Thyroid gland (tissue), 4 donors: Measurements from ENCODE around the gene ANKRD33B. TPM values are rescaled to one million over a fixed set of nuclear protein-coding genes. Genes with fewer than 3 reads are reported as not detected.

Experiments used
- DNase-seq, 2 donors: peaks; one replicate each; pipeline ENCODE4 v3.0.0-alpha.2; 2019
- H3K27ac ChIP-seq, 3 donors: fragments of 200-600 bp; sonication (generic); 1 replicate in 2 of 3; 2 replicates in 1 of 3; pipeline ENCODE4 v1.5.1; 2016 to 2019; ENCODE audit warnings: mild to moderate bottlenecking in 1 of 3, moderate library complexity in 1 of 3
- H3K27me3 ChIP-seq: fragments of 200-600 bp; sonication (generic); one replicate; pipeline ENCODE4 v1.5.1; 2019
- H3K36me3 ChIP-seq, 2 donors: fragments of 200-600 bp; sonication (generic); one replicate each; pipeline ENCODE4 v1.5.1; 2016 to 2019
- H3K4me1 ChIP-seq, 2 donors: fragments of 200-600 bp; sonication (generic); one replicate each; pipeline ENCODE4 v1.5.1; 2017 to 2019
- H3K4me3 ChIP-seq, 3 donors: fragments of 200-600 bp; sonication (generic); replicated peaks in 1 of 3; 1 replicate in 2 of 3; 2 replicates in 1 of 3; pipeline ENCODE4 v1.5.1; 2016; ENCODE audit warnings: mild to moderate bottlenecking in 1 of 3
- H3K9me3 ChIP-seq: fragments of 200-600 bp; sonication (generic); one replicate; pipeline ENCODE4 v1.5.1; 2017
- CTCF ChIP-seq, 6 experiments: fragments of 200-600 bp in 3 of 6; fragments of 450-650 bp in 3 of 6; sonication (generic) in 3 of 6; IDR thresholded peaks; one replicate each; pipeline ENCODE4 v1.5.1; 2016 to 2019; ENCODE audit warnings: antibody characterized with exemption in 6 of 6, mild to moderate bottlenecking in 2 of 6, inconsistent platforms in 1 of 6, moderate library complexity in 1 of 6
- POLR2A ChIP-seq, 2 donors: fragments of 450-650 bp; IDR thresholded peaks; one replicate each; pipeline ENCODE4 v1.6.1; 2017; ENCODE audit warnings: antibody characterized with exemption in 2 of 2, mild to moderate bottlenecking in 2 of 2, moderate library complexity in 1 of 2
- WGBS, 2 donors: methylation state at CpG; one replicate each; pipeline ENCODE4 v1.1.5; 2017; 5-methylcytosine and 5-hydroxymethylcytosine counted together
- intact Hi-C: fragments of 100-400 bp; cut with DNase I; formaldehyde crosslinking; loops from one replicate; pipeline ENCODE4 v1.15.1; 2023
- total RNA-seq, 4 donors: library from RNA; depleted of rRNA; stranded (reverse); fragments of >200 nt; gene quantifications; one replicate each; pipeline ENCODE4 v1.2.3, GENCODE V29; 2016

ANKRD33B gene
- total RNA-seq, 4 donors from 2014 or later, result 0.67 to 1.6 (median 1.1) TPM

GRCh38 chr5:10527281-10527950 is 36.5 kb upstream of the ANKRD33B start:
- Histone ChIP-seq H3K27ac (no peak overlapping the region), H3K4me3 (no peak overlapping the region), H3K27me3 (no peaks in the 10 kb centered on the region), H3K4me1 (no peaks in the 10 kb centered on the region), H3K9me3 (no peaks in the 10 kb centered on the region), H3K36me3 (no peaks in the 10 kb centered on the region)
- no peak for TF ChIP-seq POLR2A (IDR thresholded peaks at IDR 0.05)
- no peak for TF ChIP-seq CTCF (IDR thresholded peaks at IDR 0.05)
- intact Hi-C loops, result no loop called here
- 85 to 90% methylated on average over 11 of the region's 11 CpGs for WGBS, 2 donors
- DNase-seq, result no peak

DNA sequence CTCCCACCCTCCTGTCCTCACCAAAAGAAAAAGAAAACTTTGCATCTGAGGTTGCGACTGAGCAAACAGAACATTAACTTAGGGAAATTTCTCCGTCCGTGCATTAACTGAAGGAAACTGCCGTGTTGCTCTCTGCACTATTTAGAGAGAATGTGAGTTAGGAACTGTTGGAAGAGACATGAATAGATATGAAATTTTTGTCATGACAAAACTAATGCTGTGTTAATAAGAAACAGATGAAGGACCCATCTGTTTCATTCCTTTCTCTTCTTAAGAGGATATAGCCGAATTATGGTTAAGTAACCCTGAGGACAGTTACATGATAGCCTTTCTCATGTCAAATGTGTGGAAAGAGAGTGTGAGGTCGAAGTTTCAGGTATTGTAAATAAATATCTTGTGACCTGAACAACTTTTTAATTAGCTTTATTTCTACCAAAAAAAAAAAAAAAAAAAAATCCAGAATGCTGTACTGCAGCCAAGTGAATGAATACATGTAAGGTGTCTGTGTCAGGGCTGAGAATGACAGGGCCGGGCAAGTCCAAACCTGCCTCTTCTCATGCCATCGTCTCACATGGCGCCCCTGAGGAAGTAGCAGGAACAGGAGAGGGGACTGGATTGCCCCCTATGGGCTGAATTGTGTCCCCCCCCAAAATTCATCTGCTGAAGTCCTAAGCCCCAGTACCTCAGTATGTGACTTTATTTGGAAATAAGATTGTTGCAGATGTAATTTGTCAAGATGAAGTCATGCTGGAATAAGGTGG is 35.6 kb upstream of the ANKRD33B start:
- Histone ChIP-seq H3K9me3 (no peaks in the 10 kb centered on the region), H3K36me3 (no peaks in the 10 kb centered on the region), H3K27ac (no peak overlapping the region), H3K27me3 (no peaks in the 10 kb centered on the region), H3K4me3 (no peak overlapping the region), H3K4me1 (no peaks in the 10 kb centered on the region)
- 75 to 81% methylated on average over 9 of the region's 9 CpGs for WGBS, 2 donors
- no peak for DNase-seq
- intact Hi-C loops, result no loop called here
- TF ChIP-seq CTCF (IDR thresholded peaks at IDR 0.05), result no peak
- TF ChIP-seq POLR2A (IDR thresholded peaks at IDR 0.05), result no peak

- intact Hi-C loops, result no loop called here
- no peak for DNase-seq
- Histone ChIP-seq H3K36me3 (no peaks in the 10 kb centered on the region), H3K27me3 (no peaks in the 10 kb centered on the region), H3K4me3 (no peak overlapping the region), H3K9me3 (no peaks in the 10 kb centered on the region), H3K4me1 (no peaks in the 10 kb centered on the region), H3K27ac (no peak overlapping the region)
- TF ChIP-seq CTCF (IDR thresholded peaks at IDR 0.05) (no peak), POLR2A (IDR thresholded peaks at IDR 0.05) (no peak)
- 89 to 92% methylated on average over 1 of the region's 1 CpG for WGBS, 2 donors
Observed at GRCh38 chr5:10528827-10529226, 35.0 kb upstream of the ANKRD33B start.

DNA sequence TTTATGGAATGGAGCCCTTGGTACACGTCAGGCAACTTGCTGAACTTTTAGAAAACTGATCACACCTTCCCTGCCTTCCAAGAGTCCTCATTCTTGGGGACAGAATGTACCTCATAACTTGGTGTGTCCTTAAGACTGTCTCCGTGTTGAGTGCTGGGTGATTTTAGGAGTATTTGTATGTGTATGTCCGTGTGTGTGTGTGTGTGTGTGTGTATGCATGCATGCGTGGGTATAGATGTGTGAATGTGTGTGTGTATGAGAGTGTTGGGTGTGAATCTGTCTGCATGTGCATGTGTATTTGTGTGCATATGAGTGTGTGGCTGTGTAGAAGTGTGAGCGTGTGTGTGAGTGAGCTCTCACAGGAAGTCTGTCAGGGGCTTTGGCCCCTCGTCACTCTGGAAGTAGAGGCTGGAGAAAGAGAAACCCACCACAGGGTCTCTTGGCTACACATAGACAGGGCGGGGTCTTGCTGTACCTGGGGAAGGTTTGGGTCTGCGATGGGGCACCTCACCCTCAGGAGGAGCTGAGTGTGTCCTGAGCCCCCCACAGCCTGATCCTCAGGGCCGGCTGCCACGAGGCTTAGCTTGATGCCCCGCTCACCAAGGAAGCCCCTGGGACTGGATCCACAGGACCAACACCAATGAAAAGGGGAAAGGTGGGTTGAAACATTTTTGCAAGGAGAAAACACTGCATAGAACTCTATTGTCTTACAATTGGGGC is 33.1 kb upstream of the ANKRD33B start:
- Histone ChIP-seq H3K9me3 (no peaks in the 10 kb centered on the region), H3K4me3 (no peak overlapping the region)

More for the DNA sequence above, 33.1 kb upstream of the ANKRD33B start:
- H3K27ac ChIP-seq, result no peak overlapping the region
- intact Hi-C loops, result no loop called here
- no peaks in the 10 kb centered on the region for H3K27me3 ChIP-seq
- TF ChIP-seq POLR2A (IDR thresholded peaks at IDR 0.05), result no peak
- TF ChIP-seq CTCF (IDR thresholded peaks at IDR 0.05), result no peak
- H3K4me1 ChIP-seq, result no peaks in the 10 kb centered on the region
- WGBS, 2 donors, result 91 to 95% methylated on average over 11 of the region's 11 CpGs
- H3K36me3 ChIP-seq, result no peaks in the 10 kb centered on the region
- DNase-seq, result no peak
